ENCODE measurements around the gene NRP1.
A peak's percentile ranks its signal among the peaks of the same experiment; 100 is the strongest.

NRP1 gene

GRCh38 chr10:33176688-33177087 is 157.8 kb downstream of the NRP1 start:
- DNase-seq = no peak

DNA sequence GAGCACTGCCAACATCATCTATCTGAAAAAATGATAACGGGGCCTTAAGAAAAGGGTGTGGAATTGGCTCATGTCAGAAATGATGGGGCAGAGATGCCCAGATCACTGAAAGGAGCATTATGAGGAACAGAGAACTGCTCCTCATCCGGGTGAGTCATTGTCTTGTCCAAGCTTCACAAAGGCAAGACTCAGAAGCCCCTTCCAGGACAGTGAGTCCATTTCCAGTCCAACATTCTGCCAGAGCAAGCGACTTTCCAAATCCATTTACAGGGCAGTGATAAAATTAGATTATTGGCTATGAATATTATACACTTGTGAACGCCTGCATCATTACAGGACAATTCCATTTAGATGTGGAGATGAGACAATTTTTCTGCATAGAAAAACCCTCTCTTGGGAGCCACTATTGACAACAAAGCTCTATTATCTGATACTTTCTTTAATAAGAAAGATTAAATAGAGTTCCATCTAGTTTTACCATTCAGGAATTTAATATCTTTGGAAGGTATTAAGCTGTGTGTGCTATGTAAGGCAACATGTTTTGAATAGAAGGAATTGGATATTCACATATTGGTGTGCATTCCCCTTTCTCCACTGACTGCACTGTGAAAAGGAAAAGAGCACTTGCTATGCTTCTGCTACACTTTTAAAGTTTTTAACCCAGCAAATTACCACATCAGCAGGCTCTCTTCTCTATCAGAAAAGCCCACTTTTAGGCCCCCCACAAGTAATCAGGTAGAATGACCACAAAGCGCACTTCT is 159.6 kb downstream of the NRP1 start:
- no peak for DNase-seq

DNA sequence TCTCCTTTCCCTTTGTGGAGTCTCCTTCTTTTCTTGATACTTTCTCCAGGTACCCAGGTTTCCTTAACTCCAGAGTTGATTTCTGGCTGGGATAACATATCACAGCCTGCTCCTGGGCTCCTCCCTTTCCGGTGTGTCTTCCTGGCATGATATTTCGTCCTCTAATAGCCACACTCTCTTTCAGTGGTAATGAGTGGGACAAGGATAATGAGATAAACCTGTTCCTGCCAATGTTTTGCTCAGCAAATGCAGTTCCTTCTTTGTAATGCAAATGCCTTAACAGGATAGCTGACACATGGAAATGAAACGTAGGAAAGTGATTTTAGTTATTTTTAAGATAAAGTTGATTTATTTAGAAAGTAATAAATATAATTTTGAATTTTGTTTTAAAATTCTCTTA is 168.6 kb downstream of the NRP1 start:
- no peak for DNase-seq

- peak in 2 of 3 experiments; percentile 19 to 42 for DNase-seq
Measured at GRCh38 chr10:33164060-33164709, 170.3 kb downstream of the NRP1 start.

DNA sequence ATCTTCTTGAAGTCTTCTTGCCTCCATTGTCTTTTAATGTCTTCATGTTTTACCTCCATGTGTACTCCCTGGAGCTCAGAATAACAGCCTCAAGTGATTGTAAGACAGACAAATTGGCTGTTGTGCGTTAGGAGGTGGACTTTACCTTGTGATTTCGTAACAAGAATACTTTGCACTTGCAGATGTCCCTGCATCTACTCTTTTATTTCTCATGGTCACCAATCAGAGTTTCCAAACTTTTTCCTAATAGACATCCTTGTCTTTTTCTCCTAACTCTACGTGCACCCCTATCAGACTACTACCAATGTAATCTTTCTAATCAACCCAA is 172.3 kb downstream of the NRP1 start:
- DNase-seq = no peak

- no peak for DNase-seq
Measured at GRCh38 chr10:33161550-33162247, 172.8 kb downstream of the NRP1 start.

DNA sequence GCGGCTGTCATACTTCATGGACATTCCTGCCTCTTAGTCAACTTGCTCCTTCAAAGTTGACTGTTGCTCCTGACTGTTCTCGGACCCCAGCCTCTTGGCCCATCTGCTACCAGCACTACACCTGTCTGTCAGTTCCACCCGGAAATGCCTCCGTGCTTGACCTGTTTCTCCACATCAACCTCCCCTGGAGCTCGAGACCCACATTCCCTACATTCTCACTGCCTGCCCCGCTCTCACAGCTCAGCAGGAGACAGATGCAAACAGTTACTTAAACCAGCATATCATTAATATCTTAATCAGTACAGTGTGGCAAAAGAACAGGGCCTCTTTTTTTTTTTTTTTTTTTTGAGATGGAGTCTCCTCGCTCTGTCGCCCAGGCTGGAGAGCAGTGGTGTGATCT is 174.3 kb downstream of the NRP1 start:
- DNase-seq = no peak

DNA sequence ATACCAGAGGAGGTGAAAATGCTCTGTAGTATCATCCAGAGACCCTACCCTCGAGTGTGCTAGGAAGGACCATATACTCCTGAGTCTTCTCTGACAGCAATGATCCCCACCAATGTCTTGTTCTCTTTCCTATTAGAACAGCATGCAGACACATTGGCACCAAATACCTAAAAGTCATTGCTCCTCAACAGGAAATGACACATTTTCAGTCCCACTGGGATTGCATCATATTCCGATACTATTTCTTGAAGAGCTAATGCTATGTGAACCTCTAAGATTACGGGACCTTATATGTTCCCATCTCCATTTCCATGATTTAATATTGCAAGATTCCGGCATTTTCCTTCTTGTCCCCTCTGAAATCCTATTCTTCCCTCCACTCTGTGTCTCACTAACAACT is 177.4 kb downstream of the NRP1 start:
- no peak for DNase-seq

GRCh38 chr10:33155720-33156638 is 178.5 kb downstream of the NRP1 start:
- peak in 2 of 3 experiments; percentile 2 to 29 for DNase-seq

GRCh38 chr10:33154590-33154989 is 179.9 kb downstream of the NRP1 start:
- no peak for DNase-seq

DNA sequence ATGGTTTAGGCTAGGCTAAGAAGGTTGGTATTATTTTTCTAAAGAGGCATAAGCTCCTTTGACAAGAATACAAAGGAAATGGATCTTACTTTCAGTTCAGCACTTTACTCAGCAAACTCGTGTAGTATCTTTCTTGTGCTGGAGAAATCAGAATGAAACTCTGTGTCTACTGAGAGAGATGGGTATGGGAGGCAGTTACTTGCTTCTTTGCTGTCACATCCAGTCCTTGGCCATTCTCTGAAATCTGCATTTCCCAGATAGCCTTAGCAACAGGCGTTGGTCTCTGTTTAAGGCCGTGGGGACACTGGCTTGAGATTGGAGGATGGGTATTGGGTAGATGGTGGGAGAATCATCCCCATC is 180.5 kb downstream of the NRP1 start:
- DNase-seq = no peak

- DNase-seq = no peak
Measured at GRCh38 chr10:33153251-33153967, 181.1 kb downstream of the NRP1 start.

DNA sequence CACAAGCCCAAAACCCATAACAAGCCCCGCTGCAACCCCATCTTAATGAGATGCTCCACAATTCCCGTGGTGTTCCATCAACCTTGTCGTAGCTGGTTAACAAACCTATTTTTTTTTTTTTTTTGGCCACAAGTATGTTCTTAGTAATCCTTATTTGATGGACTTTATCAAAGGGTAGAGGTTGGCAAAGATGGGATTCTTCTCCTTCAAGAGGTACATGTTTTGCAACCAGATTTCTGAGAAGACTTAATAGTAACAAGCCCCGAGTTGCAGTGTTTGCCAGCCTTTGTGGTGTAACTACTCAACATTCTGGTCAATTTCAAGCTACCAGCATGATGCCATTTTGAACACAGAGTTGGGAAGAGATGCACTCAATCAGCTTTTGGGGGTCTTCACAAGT is 181.7 kb downstream of the NRP1 start:
- DNase-seq = no peak

DNA sequence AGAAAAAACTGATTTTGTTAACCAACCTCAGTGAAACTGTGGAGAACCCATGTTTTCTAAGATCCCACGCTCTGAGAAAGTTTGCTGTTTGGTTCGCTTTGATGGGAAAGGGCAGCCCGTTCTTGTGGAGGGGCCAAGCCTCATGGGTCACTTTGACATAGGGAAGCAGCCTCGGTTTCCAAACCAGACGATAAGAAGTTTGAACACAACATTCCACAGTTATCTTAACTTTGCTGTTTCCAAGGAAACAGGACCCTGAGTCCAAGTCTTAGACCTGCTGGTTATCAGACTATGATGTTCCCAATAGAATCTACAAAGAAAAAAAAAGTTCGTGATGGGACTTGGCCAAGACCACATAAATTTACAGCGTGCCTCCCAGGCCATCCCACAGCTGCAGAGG is 182.3 kb downstream of the NRP1 start:
- DNase-seq = no peak

DNA sequence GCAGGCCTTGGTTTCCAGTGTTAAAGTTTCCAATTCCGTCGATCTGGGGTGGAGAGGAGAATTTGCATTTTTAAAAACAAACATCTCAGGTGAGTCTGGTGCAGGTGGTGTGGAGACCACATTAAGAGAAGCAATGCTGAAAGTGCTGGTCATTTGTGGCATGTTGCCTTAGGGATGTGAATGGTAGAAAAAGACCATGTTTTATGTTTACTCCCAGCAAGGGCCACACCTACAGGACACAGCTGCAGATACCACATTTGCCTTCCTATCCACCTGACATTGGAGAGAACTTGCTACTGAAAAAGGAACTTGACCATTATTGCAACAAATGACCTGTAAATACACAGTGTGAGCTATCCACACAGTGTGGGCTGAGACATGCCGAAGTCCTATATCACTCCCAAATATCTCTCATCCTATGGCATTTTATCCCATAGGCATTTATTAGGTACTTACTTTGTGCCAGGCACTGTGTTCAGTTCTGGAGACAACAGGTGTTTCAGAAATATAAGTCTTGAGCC is 183.1 kb downstream of the NRP1 start:
- no peak for DNase-seq

DNA sequence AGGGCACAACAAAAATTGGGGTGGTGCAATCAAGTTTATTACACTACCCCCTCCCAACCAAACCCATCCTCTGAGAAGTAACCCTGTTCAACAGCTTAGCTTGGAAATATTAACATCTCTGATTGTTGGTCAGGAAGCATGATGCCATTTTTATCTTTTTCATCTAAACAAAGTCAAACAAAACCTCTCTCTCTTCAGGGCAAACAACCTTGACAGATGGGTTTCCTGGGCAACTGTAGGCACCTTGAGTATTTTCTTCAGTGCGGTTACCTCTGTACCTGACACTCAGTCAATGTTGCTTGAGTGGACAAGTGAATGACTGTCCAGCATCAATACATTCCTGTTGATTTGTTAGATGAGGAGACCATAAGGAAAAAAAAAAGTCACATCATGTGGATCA is 183.6 kb downstream of the NRP1 start:
- DNase-seq = no peak

DNA sequence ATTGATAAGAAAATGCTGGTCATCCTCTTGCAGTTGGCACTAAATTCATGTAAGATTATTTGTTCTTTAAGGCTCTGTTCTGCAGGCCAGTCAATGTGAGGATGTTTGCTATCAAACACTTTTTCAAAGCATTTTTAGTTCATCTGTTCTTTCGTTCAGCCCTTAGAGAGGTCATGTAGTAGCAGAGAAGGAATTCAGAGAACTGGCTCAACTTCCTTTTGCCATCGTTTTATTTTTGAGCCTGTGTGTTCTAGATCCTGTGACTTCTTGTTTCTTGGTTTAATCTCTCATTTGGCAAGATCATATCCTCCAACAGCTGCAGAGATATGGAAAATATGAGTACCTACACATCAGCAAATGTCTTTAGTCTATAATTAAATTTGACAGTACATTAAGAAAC is 184.3 kb downstream of the NRP1 start:
- DNase-seq = no peak

DNA sequence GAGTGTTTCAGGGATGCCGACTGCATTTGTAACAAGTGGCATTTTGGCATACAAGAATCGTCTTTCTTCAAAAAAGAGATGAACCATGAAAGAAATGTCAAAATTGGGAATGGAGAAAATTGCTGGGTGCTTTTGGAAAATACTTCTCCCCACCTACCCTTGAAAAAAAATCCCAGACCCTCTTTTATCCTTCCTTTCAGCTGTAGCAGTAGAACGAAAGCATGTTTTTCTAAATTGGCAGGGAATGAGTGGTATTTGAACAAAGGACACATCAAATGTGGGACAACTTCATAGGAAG is 187.5 kb downstream of the NRP1 start:
- DNase-seq = no peak

- peak in 1 of 3 experiments; percentile 0 for DNase-seq
Measured at GRCh38 chr10:33146189-33147012, 188.1 kb downstream of the NRP1 start.

GRCh38 chr10:33145451-33146188 is 188.8 kb downstream of the NRP1 start:
- no peak for DNase-seq

Measured in NCI-H1417 (cell line).